Right cardiac atrium (tissue), 5 donors: ENCODE measurements around the gene FOXP4. TPM values are rescaled to one million over a fixed set of nuclear protein-coding genes. Genes with fewer than 3 reads are reported as not detected.

Experiments
- ATAC-seq, 2 donors: fragments of 200-7000 bp; cut with Tn5 transposase; one replicate each; pipeline versions ENCODE4 v1.8.0 to v1.9.1; 2020; ENCODE audit warnings: moderate library complexity in 2 of 2, mild to moderate bottlenecking in 1 of 2
- DNase-seq, 3 donors: peaks; one replicate each; pipeline ENCODE4 v3.0.0-alpha.2; 2020
- H3K27ac ChIP-seq: one replicate; pipeline ENCODE4 v1.5.1; 2013; ENCODE audit warnings: mild to moderate bottlenecking, low read length, control low read depth, moderate library complexity
- H3K27me3 ChIP-seq: one replicate; pipeline ENCODE4 v1.6.1; 2013; ENCODE audit not compliant: control insufficient read depth, insufficient read depth
- H3K4me1 ChIP-seq: one replicate; pipeline ENCODE4 v1.6.1; 2013; ENCODE audit warnings: low read length; ENCODE audit not compliant: control insufficient read depth, insufficient read depth
- H3K4me3 ChIP-seq: one replicate; pipeline ENCODE4 v1.5.1; 2013; ENCODE audit warnings: low read length, control low read depth
- H3K9me3 ChIP-seq: one replicate; pipeline ENCODE4 v1.6.1; 2013; ENCODE audit warnings: low read length; ENCODE audit not compliant: control insufficient read depth
- WGBS: extraction: QIAGEN DNeasy Blood & Tissue Kit; methylation state at CpG from one replicate; pipeline ENCODE4 v1.1.7; 2013; 5-methylcytosine and 5-hydroxymethylcytosine counted together
- intact Hi-C, 4 donors: fragments of 100-400 bp; cut with DNase I; formaldehyde crosslinking; loops; one replicate each; pipeline versions ENCODE4 v1.11.0 to v1.14.0; 2022 to 2023
- polyA plus RNA-seq: library from polyadenylated mRNA; stranded (reverse); fragments of 200-250 nt; gene quantifications from one replicate; pipeline ENCODE4 v1.2.3, GENCODE V29; 2013
- total RNA-seq, 4 donors: library from RNA; stranded (reverse); fragmentation: NEBNext Ultra II Directional; extraction: Animal tissue kit (Norgen Biotek cat#: 25700); gene quantifications; one replicate each; pipeline ENCODE4 v1.2.1, GENCODE V29; 2021
- donor health status: healthy with polysubstance abuse.
- donor health status: DM: no; HTN: yes; CAD: no.
- donor health status: DM: no; HTN: no; CAD: no.
- donor health status: DM: no; HTN: yes; CAD: no; lungs with severe emphysema.
- donor health status: DM: yes; HTN: yes; CAD: no.

The FOXP4 gene
- total and polyA plus RNA-seq, 5 donors, result 15.3 to 22.5 (median 21.8) TPM

DNA sequence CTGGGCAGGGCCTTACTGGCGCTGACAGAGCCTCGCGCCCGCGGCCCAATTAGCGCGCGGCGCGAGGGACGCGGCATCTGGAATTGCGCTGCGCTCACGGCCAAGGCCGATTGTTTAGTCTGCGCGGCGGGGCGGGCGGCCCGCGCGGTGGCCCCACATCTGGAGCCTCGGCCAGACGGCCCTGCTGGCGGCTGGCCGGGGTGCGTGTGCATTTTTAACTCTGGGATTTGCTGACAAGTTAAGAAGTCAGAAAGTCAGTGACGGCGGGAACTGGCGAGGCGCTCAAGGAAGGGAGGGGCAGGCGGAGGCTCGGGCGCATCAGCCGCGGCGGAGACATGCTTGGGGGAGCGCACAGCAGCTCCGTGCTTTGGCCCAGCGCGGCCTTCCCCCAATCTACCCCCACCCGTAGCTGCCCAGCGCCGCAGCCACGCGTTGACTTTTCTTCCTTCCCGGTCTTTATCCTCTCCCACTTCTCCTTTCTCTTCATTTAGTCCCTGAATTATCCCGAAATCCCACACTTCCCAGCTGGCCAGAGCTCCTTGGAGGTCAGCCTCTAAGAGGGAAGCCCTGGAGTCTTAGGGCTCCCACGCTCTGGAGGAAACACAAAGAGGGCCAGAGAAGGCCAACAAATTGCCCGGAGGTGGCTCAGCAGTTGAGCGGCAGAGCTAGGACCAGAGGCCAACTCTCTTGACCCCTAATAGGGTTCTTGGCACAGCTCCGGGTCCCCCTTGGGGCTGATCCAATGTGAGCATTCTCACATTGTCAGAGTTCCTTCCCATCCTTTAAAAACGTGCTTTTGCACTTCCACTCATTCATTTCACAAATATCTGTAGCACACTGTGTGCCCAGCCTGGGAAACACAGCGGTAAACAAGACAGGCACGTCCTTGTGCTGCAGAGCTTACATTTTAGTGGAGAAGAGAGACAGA, 40.8 kb upstream of the FOXP4 start:
- ATAC-seq (peak; percentile 87 to 90), DNase-seq (peak; percentile 89 to 96 (median 95))
- WGBS, result 3% methylated on average over 57 of the region's 57 CpGs
- Histone ChIP-seq H3K27me3 (no peaks in the 10 kb centered on the region), H3K27ac (peak overlapping the region; percentile 43), H3K9me3 (no peaks in the 10 kb centered on the region), H3K4me3 (peak overlapping the region; percentile 48), H3K4me1 (peaks cover 3% of the 10 kb centered on the region)
- intact Hi-C loops, result no loop called here

DNA sequence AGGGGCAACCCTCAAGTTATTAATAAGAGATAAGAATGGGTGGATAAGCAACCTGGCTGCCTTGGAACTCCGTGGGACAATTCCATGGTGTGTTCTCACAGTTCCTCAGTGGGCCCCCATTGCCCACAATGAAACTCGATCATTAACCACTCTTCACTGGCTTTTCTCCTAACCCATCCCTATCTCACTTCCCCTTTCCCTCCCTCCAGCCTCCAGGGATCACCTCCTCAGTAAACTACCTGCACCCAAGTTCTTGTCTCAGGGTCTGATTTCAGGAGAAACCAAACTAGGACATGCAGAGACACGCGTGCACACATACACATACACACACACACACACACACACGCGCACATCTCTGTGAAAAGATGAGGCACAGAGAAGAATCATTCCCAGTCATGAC, 37.7 kb upstream of the FOXP4 start:
- DNase-seq (no peak), ATAC-seq (no peak)
- Histone ChIP-seq H3K4me3 (no peak overlapping the region), H3K27ac (no peak overlapping the region), H3K9me3 (no peaks in the 10 kb centered on the region), H3K27me3 (no peaks in the 10 kb centered on the region), H3K4me1 (peaks cover 3% of the 10 kb centered on the region)
- 83% methylated on average over 6 of the region's 6 CpGs for WGBS
- intact Hi-C loops, result no loop called here

GRCh38 chr6:41509580-41509979, 36.6 kb upstream of the FOXP4 start:
- H3K27ac ChIP-seq, result no peak overlapping the region
- DNase-seq (no peak), ATAC-seq (no peak)
- H3K27me3 ChIP-seq, result no peaks in the 10 kb centered on the region
- no peaks in the 10 kb centered on the region for H3K9me3 ChIP-seq
- intact Hi-C loops, result no loop called here
- no peak overlapping the region for H3K4me3 ChIP-seq
- WGBS, result 68% methylated on average over 5 of the region's 5 CpGs
- H3K4me1 ChIP-seq, result peaks cover 2% of the 10 kb centered on the region

GRCh38 chr6:41511443-41512060, 34.6 kb upstream of the FOXP4 start:
- intact Hi-C loops, result no loop called here
- ATAC-seq (no peak), DNase-seq (no peak)
- Histone ChIP-seq H3K4me1 (no peaks in the 10 kb centered on the region), H3K27me3 (no peaks in the 10 kb centered on the region), H3K27ac (no peak overlapping the region), H3K4me3 (no peak overlapping the region), H3K9me3 (no peaks in the 10 kb centered on the region)
- WGBS, result 78% methylated on average over 7 of the region's 7 CpGs

- no peak for DNase-seq
- Histone ChIP-seq H3K4me3 (no peak overlapping the region), H3K4me1 (no peaks in the 10 kb centered on the region), H3K27me3 (no peaks in the 10 kb centered on the region), H3K27ac (no peak overlapping the region), H3K9me3 (no peaks in the 10 kb centered on the region)
- ATAC-seq, result no peak
- 85% methylated on average over 6 of the region's 6 CpGs for WGBS
- intact Hi-C loops, result no loop called here
These were observed 34.0 kb upstream of the FOXP4 start for GRCh38 chr6:41512146-41512701.

DNA sequence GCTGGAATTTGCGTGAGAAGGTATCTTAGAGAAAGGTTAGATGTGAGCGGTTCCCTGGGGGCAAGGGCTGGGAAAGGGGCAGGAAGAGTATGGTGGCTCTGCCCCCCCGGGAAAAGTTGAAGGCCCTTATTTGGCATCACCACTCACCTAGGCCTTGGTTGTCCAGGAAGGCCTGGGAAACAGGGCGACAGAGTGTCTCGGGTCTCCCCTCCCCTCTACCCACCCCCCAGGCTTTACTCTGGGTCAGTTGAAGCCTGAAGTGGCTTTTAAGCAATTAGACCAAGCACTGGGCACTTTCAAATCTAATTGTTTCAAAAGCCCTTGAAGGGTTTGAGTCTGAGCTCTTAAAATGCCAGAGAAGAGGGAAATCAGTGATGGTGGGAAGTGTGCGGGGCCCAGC, 30.2 kb upstream of the FOXP4 start:
- H3K9me3 ChIP-seq, result no peaks in the 10 kb centered on the region
- WGBS, result 92% methylated on average over 6 of the region's 6 CpGs
- no peak for ATAC-seq

GRCh38 chr6:41518118-41518517, 28.1 kb upstream of the FOXP4 start:
- H3K27me3 ChIP-seq, result no peaks in the 10 kb centered on the region
- ATAC-seq, result no peak
- no peaks in the 10 kb centered on the region for H3K4me1 ChIP-seq
- no peak overlapping the region for H3K27ac ChIP-seq
- DNase-seq, result no peak
- 74% methylated on average over 7 of the region's 7 CpGs for WGBS
- intact Hi-C loops, result no loop called here
- H3K9me3 ChIP-seq, result no peaks in the 10 kb centered on the region
- H3K4me3 ChIP-seq, result no peak overlapping the region

More for the DNA sequence above, 30.2 kb upstream of the FOXP4 start:
- Histone ChIP-seq H3K27ac (no peak overlapping the region), H3K4me1 (no peaks in the 10 kb centered on the region), H3K27me3 (no peaks in the 10 kb centered on the region), H3K4me3 (no peak overlapping the region)
- no peak for DNase-seq
- intact Hi-C loops, result no loop called here

- Histone ChIP-seq H3K4me1 (no peaks in the 10 kb centered on the region), H3K27ac (no peak overlapping the region), H3K27me3 (no peaks in the 10 kb centered on the region), H3K9me3 (no peaks in the 10 kb centered on the region), H3K4me3 (no peak overlapping the region)
- intact Hi-C loops, result no loop called here
- WGBS, result 57% methylated on average over 3 of the region's 3 CpGs
- DNase-seq, result no peak
- ATAC-seq, result peak in 1 of 2 donors; percentile 35
These were observed 26.9 kb upstream of the FOXP4 start for GRCh38 chr6:41519305-41519744.

GRCh38 chr6:41519745-41520699, 26.2 kb upstream of the FOXP4 start:
- intact Hi-C loops, result no loop called here
- 80% methylated on average over 8 of the region's 8 CpGs for WGBS

DNA sequence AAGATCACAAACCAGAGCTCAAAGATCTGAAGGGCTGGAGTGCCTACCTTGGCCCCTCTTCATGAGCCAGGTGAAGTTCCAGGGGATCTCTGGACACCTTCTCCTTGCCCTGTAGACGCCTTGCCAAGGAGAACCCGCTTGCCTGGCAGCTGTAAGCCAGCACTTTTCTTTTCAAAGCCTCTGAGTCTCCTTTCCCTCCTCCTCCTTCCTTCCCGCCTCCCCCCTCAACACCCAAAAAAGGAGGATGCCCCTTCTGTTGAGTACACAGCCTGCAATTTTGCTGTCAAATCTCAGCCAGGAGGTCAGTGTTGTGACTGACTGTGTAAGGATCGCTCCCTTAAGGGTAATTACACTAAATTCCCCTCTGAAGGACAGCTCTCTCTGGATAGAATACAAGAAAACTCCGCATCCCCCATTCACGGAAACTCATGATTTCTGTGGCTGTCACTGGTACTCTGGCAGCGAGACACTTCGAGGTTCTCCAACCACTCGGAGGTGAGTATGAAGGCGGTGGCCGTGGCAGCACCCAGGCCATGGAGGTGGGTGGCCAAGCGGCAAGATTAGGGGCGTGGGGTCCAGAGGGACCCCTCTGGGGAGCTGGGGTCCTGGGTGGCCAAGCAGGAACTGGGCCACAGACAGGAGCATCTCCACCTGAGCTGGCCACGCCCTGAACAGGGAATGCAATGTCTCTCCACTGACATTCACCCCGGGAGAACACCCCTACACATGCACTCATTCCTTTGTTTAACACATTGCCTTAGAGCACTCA, 23.2 kb upstream of the FOXP4 start:
- H3K4me3 ChIP-seq, result no peak overlapping the region
- no peaks in the 10 kb centered on the region for H3K9me3 ChIP-seq
- WGBS, result 71% methylated on average over 15 of the region's 15 CpGs
- H3K4me1 ChIP-seq, result no peaks in the 10 kb centered on the region
- H3K27me3 ChIP-seq, result no peaks in the 10 kb centered on the region
- intact Hi-C loops, result no loop called here
- no peak overlapping the region for H3K27ac ChIP-seq
- ATAC-seq, result no peak
- no peak for DNase-seq

More at GRCh38 chr6:41519745-41520699, 26.2 kb upstream of the FOXP4 start:
- peak; percentile 26 to 31 for ATAC-seq
- H3K27me3 ChIP-seq, result no peaks in the 10 kb centered on the region
- no peak for DNase-seq
- no peaks in the 10 kb centered on the region for H3K4me1 ChIP-seq
- no peak overlapping the region for H3K4me3 ChIP-seq
- no peak overlapping the region for H3K27ac ChIP-seq
- no peaks in the 10 kb centered on the region for H3K9me3 ChIP-seq
